Left lobe of liver (tissue), 2 donors: ENCODE measurements around the gene ANKS3. TPM values are rescaled to one million over a fixed set of nuclear protein-coding genes. Genes with fewer than 3 reads are reported as not detected.
A peak's percentile ranks its signal among the peaks of the same experiment; 100 is the strongest.

ENCODE experiments used
- ATAC-seq: fragments of 200-7000 bp; cut with Tn5 transposase; one replicate; pipeline ENCODE4 v1.9.1; 2020; ENCODE audit warnings: mild to moderate bottlenecking, moderate library complexity
- DNase-seq: peaks from one replicate; pipeline ENCODE4 v3.0.0-alpha.2; 2020; ENCODE audit warnings: low spot score
- total RNA-seq: library from RNA; stranded (reverse); gene quantifications from one replicate; pipeline ENCODE4 v1.2.1, GENCODE V29; 2021
- donor health status: DM: no; HTN: no; CAD: no; lungs with moderate emphysema.
- donor health status: DM: no; HTN: yes; CAD: no.

ANKS3 gene
- 10.6 TPM for total RNA-seq

- ATAC-seq, result peak; percentile 95
These were observed at the start of gene ANKS3, which contains the start of gene DNAAF8 for GRCh38 chr16:4734063-4734729. TSS of gene ANKS3 (minus strand) at chr16:4734271. CDS start at chr16:4730149, 4,122 bp downstream. TSS of gene DNAAF8 (plus strand) at chr16:4734537. CDS start at chr16:4736515, 1,978 bp downstream.

GRCh38 chr16:4783251-4783950, 49.3 kb upstream of the ANKS3 start:
- DNase-seq, result no peak
- no peak for ATAC-seq

More at GRCh38 chr16:4734063-4734729, at the start of gene ANKS3, which contains the start of gene DNAAF8:
- DNase-seq, result peak; percentile 98

- no peak for ATAC-seq
- DNase-seq, result no peak
These were observed 46.2 kb upstream of the ANKS3 start for GRCh38 chr16:4780235-4780634.

GRCh38 chr16:4778050-4778392, 44.0 kb upstream of the ANKS3 start:
- no peak for ATAC-seq
- no peak for DNase-seq

GRCh38 chr16:4777339-4778049, 43.4 kb upstream of the ANKS3 start:
- no peak for DNase-seq

GRCh38 chr16:4776141-4776705, 42.2 kb upstream of the ANKS3 start:
- ATAC-seq (no peak), DNase-seq (no peak)

More at GRCh38 chr16:4777339-4778049, 43.4 kb upstream of the ANKS3 start:
- no peak for ATAC-seq

GRCh38 chr16:4775005-4775404, 40.9 kb upstream of the ANKS3 start:
- no peak for DNase-seq
- ATAC-seq, result no peak

GRCh38 chr16:4772351-4772750, 38.3 kb upstream of the ANKS3 start:
- DNase-seq, result no peak
- ATAC-seq, result no peak

GRCh38 chr16:4771646-4772045, 37.6 kb upstream of the ANKS3 start:
- ATAC-seq (no peak), DNase-seq (no peak)

- no peak for DNase-seq
- no peak for ATAC-seq
These were observed 35.2 kb upstream of the ANKS3 start for GRCh38 chr16:4769306-4769638.

GRCh38 chr16:4768549-4769305, 34.7 kb upstream of the ANKS3 start:
- ATAC-seq, result peak; percentile 90
- DNase-seq, result peak; percentile 99

GRCh38 chr16:4767872-4768548, 33.9 kb upstream of the ANKS3 start:
- ATAC-seq (no peak), DNase-seq (no peak)

GRCh38 chr16:4766875-4767628, 33.0 kb upstream of the ANKS3 start, which contains the start of gene ZNF500:
TSS of gene ZNF500 (minus strand) at chr16:4767162. CDS start at chr16:4765978, 1,184 bp downstream.
- ATAC-seq (peak; percentile 91), DNase-seq (peak; percentile 99)

- DNase-seq, result no peak
- ATAC-seq, result no peak
These were observed 31.7 kb upstream of the ANKS3 start for GRCh38 chr16:4765511-4766474.

GRCh38 chr16:4763791-4764190, 29.7 kb upstream of the ANKS3 start:
- ATAC-seq, result no peak
- no peak for DNase-seq

- DNase-seq (no peak), ATAC-seq (no peak)
These were observed 28.1 kb upstream of the ANKS3 start for GRCh38 chr16:4762205-4762604.

GRCh38 chr16:4760221-4760910, 26.3 kb upstream of the ANKS3 start:
- ATAC-seq, result no peak
- no peak for DNase-seq

GRCh38 chr16:4755687-4756086, 21.6 kb upstream of the ANKS3 start:
- ATAC-seq, result no peak
- no peak for DNase-seq
